ENCODE data around the gene MRPL36.

GRCh38 chr5:1803192-1803591 is 3.6 kb upstream of the MRPL36 start:
- TF ChIP-seq, protein P1, sequence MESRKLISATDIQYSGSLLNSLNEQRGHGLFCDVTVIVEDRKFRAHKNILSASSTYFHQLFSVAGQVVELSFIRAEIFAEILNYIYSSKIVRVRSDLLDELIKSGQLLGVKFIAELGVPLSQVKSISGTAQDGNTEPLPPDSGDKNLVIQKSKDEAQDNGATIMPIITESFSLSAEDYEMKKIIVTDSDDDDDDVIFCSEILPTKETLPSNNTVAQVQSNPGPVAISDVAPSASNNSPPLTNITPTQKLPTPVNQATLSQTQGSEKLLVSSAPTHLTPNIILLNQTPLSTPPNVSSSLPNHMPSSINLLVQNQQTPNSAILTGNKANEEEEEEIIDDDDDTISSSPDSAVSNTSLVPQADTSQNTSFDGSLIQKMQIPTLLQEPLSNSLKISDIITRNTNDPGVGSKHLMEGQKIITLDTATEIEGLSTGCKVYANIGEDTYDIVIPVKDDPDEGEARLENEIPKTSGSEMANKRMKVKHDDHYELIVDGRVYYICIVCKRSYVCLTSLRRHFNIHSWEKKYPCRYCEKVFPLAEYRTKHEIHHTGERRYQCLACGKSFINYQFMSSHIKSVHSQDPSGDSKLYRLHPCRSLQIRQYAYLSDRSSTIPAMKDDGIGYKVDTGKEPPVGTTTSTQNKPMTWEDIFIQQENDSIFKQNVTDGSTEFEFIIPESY (IDR thresholded peaks at IDR 0.05): no peak
- TF ChIP-seq CTCF (IDR thresholded peaks at IDR 0.05; ENCODE audit: low read depth, low read length, missing input control) (no peak), YY1 (IDR thresholded peaks at IDR 0.05) (no peak), TAF1 (conservative IDR thresholded peaks at IDR 0.05) (no peak), RAD21 (IDR thresholded peaks at IDR 0.05) (no peak), GABPA (IDR thresholded peaks at IDR 0.05 in 1 of 2, conservative IDR thresholded peaks at IDR 0.05 in 1 of 2) (no peak), EGR1 (IDR thresholded peaks at IDR 0.05; ENCODE audit: low read depth in 2 of 2) (no peak), REST (IDR thresholded peaks at IDR 0.05) (no peak), SP1 (IDR thresholded peaks at IDR 0.05) (no peak), FOXA2 (IDR thresholded peaks at IDR 0.05) (no peak), FOXA1 (IDR thresholded peaks at IDR 0.05) (no peak)
- TF ChIP-seq, protein P2, sequence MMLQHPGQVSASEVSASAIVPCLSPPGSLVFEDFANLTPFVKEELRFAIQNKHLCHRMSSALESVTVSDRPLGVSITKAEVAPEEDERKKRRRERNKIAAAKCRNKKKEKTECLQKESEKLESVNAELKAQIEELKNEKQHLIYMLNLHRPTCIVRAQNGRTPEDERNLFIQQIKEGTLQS (IDR thresholded peaks at IDR 0.05): no peak
